Left hindlimb (tissue), 1 donor: ENCODE measurements around the gene SALL4.

Experiments
- DNase-seq: peaks from one replicate; pipeline ENCODE4 v3.0.0-alpha.2; 2018

The SALL4 gene

DNA sequence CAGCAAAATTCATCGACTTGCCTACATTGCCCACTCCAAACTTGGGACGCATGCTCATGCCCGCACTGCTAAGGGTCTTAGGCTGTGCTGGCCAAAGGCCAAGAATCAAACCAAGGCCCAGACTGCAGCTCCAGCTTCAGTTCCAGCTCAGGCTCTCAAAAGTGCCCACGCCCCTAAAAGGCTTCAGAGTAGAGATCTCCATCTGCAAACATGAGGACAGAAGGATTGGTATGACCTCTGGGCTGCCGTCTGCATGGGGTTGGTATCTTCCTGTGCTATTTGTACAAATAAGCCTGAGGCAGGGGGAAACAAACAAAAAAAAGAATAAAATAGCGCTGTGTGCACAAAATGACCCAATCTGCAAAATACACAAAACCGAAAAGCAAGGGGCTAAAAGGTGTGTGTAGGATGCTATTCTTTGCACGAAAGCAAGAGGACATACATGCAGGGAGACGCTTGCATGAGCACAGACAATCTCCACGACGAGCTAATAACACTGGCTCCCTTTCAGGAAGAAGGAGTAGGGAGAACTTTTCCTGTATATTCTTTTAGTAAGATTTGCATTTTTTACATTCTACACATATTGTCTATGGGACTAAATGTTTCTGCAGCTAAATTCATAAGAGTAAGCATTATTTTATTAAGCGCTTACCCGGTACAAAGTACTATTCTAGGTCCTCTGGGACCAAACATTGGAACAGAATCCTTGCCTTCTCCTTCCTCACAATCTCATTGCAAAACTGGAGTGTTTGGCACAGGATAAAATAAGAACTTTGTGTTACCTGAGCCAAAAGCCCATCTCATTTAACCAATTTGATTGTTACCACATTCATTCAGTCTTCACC, 67.2 kb downstream of the SALL4 start:
- no peak for DNase-seq

DNA sequence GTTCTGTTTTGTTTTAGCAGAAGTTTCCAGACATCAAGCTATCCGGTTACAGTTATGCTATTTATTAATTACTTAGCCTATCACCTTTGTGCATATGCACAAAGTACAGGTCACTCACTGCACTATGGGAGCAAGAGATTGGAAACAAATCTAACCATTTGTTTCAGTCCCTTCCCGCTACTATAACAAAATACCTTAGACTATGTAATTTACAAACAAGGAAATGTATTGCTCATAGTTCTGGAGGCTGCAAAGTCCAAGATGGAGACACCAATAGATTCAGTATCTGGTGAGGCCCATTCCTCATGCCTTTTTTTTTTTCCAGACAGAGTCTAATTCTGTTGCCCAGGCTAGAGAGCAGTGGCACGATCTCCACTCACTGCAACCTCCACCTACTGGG, 69.3 kb downstream of the SALL4 start:
- no peak for DNase-seq
